Measurements from ENCODE around the gene TGFB1. TPM values are rescaled to one million over a fixed set of nuclear protein-coding genes. Genes with fewer than 3 reads are reported as not detected.

TGFB1 gene
- total and polyA plus RNA-seq, 9 of the 15 experiments (the other 6 are each of a cell fraction or from before 2014, with no cell fraction given): 0.24 to 159 (median 17.2) TPM

- TF ChIP-seq BRF2 (IDR thresholded peaks at IDR 0.05; ENCODE audit: borderline replicate concordance, insufficient read depth, insufficient read length): no peak
- no peak for TF ChIP-seq KDM2B (CRISPR knock-in tag; IDR thresholded peaks at IDR 0.05)
- TF ChIP-seq EWSR1 (IDR thresholded peaks at IDR 0.05; ENCODE audit: borderline replicate concordance, low read depth, partially characterized antibody): no peak
- no peak for TF ChIP-seq GABPB2 (CRISPR knock-in tag; conservative IDR thresholded peaks at IDR 0.05)
- TF ChIP-seq TAF1 (IDR thresholded peaks at IDR 0.05; ENCODE audit: control insufficient read depth, extremely low read depth, insufficient read depth, low read length, severe bottlenecking): no peak
- no peak for TF ChIP-seq RBM39 (optimal IDR thresholded peaks at IDR 0.05; ENCODE audit: low read depth, low read length)
- TF ChIP-seq KAT7 (CRISPR knock-in tag; IDR thresholded peaks at IDR 0.05; ENCODE audit: borderline replicate concordance): peak; percentile 84; the same call in 1 of the 2 replicates
- no peak for TF ChIP-seq RBM34 (IDR thresholded peaks at IDR 0.05; ENCODE audit: borderline replicate concordance, insufficient read depth, low read length)
- no peak for TF ChIP-seq ZNF586 (CRISPR knock-in tag; conservative IDR thresholded peaks at IDR 0.05)
- TF ChIP-seq SUPT5H (IDR thresholded peaks at IDR 0.05): 0 out of 2 replicates have a peak, but pooled peaks have one; percentile 2
- TF ChIP-seq RBM25 (IDR thresholded peaks at IDR 0.05; ENCODE audit: low read depth, low read length, severe bottlenecking): no peak
- peak; percentile 32; the same call in 1 of the 2 replicates for TF ChIP-seq AFF4 (CRISPR knock-in tag; IDR thresholded peaks at IDR 0.05)
Observed at GRCh38 chr19:41398050-41398418, 44.3 kb upstream of the TGFB1 start (continued).
